Jurkat, Clone E6-1 (cell line): ENCODE data around the gene NACC2.

Experiments used
- DNase-seq: peaks from one replicate; pipeline ENCODE4 v3.0.0-alpha.2; 2011; ENCODE audit warnings: low read depth, low spot score
- H3K4me3 ChIP-seq: 2 replicates; pipeline ENCODE4 v1.5.1; 2011; ENCODE audit warnings: mild to moderate bottlenecking, low read length, control low read depth, moderate library complexity

Gene NACC2

GRCh38 chr9:136085815-136086212 lies 9.3 kb downstream of the NACC2 start:
- no peak overlapping the region for H3K4me3 ChIP-seq
- DNase-seq, result no peak

- H3K4me3 ChIP-seq, result no peak overlapping the region
- no peak for DNase-seq
Measured at GRCh38 chr9:136084063-136084944, 10.8 kb downstream of the NACC2 start.

- no peak for DNase-seq
- no peak overlapping the region for H3K4me3 ChIP-seq
Measured at GRCh38 chr9:136083558-136084062, 11.5 kb downstream of the NACC2 start.

- DNase-seq, result no peak
- no peak overlapping the region for H3K4me3 ChIP-seq
Measured at GRCh38 chr9:136082496-136083361, 12.4 kb downstream of the NACC2 start.

- H3K4me3 ChIP-seq, result no peak overlapping the region
- no peak for DNase-seq
Measured at GRCh38 chr9:136081826-136082495, 13.1 kb downstream of the NACC2 start.

GRCh38 chr9:136081113-136081825 lies 13.8 kb downstream of the NACC2 start:
- no peak overlapping the region for H3K4me3 ChIP-seq
- no peak for DNase-seq

- DNase-seq, result no peak
- H3K4me3 ChIP-seq, result no peak overlapping the region
Measured at GRCh38 chr9:136080716-136081112, 14.4 kb downstream of the NACC2 start.

- no peak overlapping the region for H3K4me3 ChIP-seq
- DNase-seq, result no peak
Measured at GRCh38 chr9:136079916-136080246, 15.2 kb downstream of the NACC2 start.

- DNase-seq, result no peak
- H3K4me3 ChIP-seq, result no peak overlapping the region
Measured at GRCh38 chr9:136079211-136079915, 15.7 kb downstream of the NACC2 start.

- H3K4me3 ChIP-seq, result no peak overlapping the region
- DNase-seq, result no peak
Measured at GRCh38 chr9:136078498-136079011, 16.5 kb downstream of the NACC2 start.

GRCh38 chr9:136078024-136078423 lies 17.1 kb downstream of the NACC2 start:
- no peak overlapping the region for H3K4me3 ChIP-seq

GRCh38 chr9:136077491-136077890 lies 17.6 kb downstream of the NACC2 start:
- DNase-seq, result no peak
- no peak overlapping the region for H3K4me3 ChIP-seq

More at GRCh38 chr9:136078024-136078423, 17.1 kb downstream of the NACC2 start:
- DNase-seq, result no peak

GRCh38 chr9:136075881-136076678 lies 19.0 kb downstream of the NACC2 start:
- no peak overlapping the region for H3K4me3 ChIP-seq
- DNase-seq, result no peak

GRCh38 chr9:136075134-136075841 lies 19.8 kb downstream of the NACC2 start:
- DNase-seq, result no peak
- no peak overlapping the region for H3K4me3 ChIP-seq

- H3K4me3 ChIP-seq, result no peak overlapping the region
- no peak for DNase-seq
Measured at GRCh38 chr9:136074706-136075105, 20.4 kb downstream of the NACC2 start.

GRCh38 chr9:136062657-136063439 lies 32.2 kb downstream of the NACC2 start:
- H3K4me3 ChIP-seq, result no peak overlapping the region
- DNase-seq, result no peak
